Daoy (cell line): Measurements from ENCODE around the gene SRC. TPM values are rescaled to one million over a fixed set of nuclear protein-coding genes. Genes with fewer than 3 reads are reported as not detected.

Experiments
- DNase-seq: peaks from one replicate; pipeline ENCODE4 v3.0.0-alpha.2; 2015; ENCODE audit warnings: low read depth
- total RNA-seq: library from RNA; depleted of rRNA; stranded (reverse); fragments of >200 nt; shearing (Covaris generic); gene quantifications from 2 replicates; pipeline ENCODE4 v1.2.3, GENCODE V29; 2014

Gene SRC
- total RNA-seq, 1 experiment from 2014 or later: 9.5 TPM

- no peak for DNase-seq
Observed at GRCh38 chr20:37408302-37409193, 62.6 kb downstream of the SRC start.

- DNase-seq: no peak
Observed at GRCh38 chr20:37411408-37412219, 65.7 kb downstream of the SRC start.

GRCh38 chr20:37413023-37413334, 67.0 kb downstream of the SRC start:
- DNase-seq: no peak

GRCh38 chr20:37413379-37413778, 67.4 kb downstream of the SRC start:
- DNase-seq: no peak

- DNase-seq: no peak
Observed at GRCh38 chr20:37414224-37415035, 68.5 kb downstream of the SRC start.

- DNase-seq: no peak
Observed at GRCh38 chr20:37415118-37416085, 69.5 kb downstream of the SRC start.

- DNase-seq: no peak
Observed at GRCh38 chr20:37416100-37416847, 70.3 kb downstream of the SRC start.

- DNase-seq: no peak
Observed at GRCh38 chr20:37416848-37417616, 71.1 kb downstream of the SRC start.

GRCh38 chr20:37417617-37418467, 71.9 kb downstream of the SRC start:
- peak; percentile 34 for DNase-seq

GRCh38 chr20:37418591-37419109, 72.7 kb downstream of the SRC start:
- no peak for DNase-seq

- DNase-seq: no peak
Observed at GRCh38 chr20:37419307-37419706, 73.4 kb downstream of the SRC start.

- DNase-seq: no peak
Observed at GRCh38 chr20:37419774-37420542, 74.0 kb downstream of the SRC start.

GRCh38 chr20:37420610-37421009, 74.7 kb downstream of the SRC start:
- no peak for DNase-seq

GRCh38 chr20:37421060-37421905, 75.3 kb downstream of the SRC start:
- DNase-seq: no peak

- DNase-seq: no peak
Observed at GRCh38 chr20:37421988-37422387, 76.0 kb downstream of the SRC start.

GRCh38 chr20:37422791-37423286, 76.9 kb downstream of the SRC start:
- no peak for DNase-seq
